Neural progenitor cell (in vitro differentiated cells): ENCODE measurements around the gene CCDC93.

Experiments used
- EZH2 ChIP-seq: fragments of 200-600 bp; sonication (generic); IDR thresholded peaks from 2 replicates; pipeline ENCODE4 v1.6.1; 2017; ENCODE audit warnings: antibody characterized with exemption, mild to moderate bottlenecking, moderate library complexity
- EZH2phosphoT487 ChIP-seq: fragments of 200-600 bp; sonication (generic); IDR thresholded peaks from 2 replicates; pipeline ENCODE4 v1.6.1; 2017; ENCODE audit warnings: antibody characterized with exemption
- TF ChIP-seq, protein P1 (sequence below): fragments of 200-600 bp; sonication (generic); IDR thresholded peaks from 2 replicates; pipeline ENCODE4 v1.5.1; 2017; ENCODE audit warnings: antibody characterized with exemption, mild to moderate bottlenecking

DNA sequence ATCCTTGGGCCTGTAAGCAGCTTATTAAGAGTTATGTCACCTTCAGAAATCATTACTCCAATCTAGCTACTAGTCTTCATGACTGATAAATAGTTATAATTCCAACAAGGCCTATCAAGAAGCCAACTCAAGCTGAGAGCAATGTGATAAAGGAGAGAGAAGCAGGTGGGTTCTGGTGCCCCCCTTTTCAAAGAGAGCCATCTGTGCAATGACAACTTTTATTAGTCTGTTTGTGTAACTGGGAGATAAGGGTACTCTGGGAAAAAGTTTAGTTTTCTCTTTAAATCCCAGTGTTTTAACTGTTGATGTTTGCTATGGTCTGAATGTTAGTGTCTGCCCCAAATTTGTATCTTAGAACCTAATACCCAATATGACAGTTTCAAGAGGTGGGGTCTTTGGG lies 60.6 kb downstream of the CCDC93 start:
- TF ChIP-seq, protein P1, sequence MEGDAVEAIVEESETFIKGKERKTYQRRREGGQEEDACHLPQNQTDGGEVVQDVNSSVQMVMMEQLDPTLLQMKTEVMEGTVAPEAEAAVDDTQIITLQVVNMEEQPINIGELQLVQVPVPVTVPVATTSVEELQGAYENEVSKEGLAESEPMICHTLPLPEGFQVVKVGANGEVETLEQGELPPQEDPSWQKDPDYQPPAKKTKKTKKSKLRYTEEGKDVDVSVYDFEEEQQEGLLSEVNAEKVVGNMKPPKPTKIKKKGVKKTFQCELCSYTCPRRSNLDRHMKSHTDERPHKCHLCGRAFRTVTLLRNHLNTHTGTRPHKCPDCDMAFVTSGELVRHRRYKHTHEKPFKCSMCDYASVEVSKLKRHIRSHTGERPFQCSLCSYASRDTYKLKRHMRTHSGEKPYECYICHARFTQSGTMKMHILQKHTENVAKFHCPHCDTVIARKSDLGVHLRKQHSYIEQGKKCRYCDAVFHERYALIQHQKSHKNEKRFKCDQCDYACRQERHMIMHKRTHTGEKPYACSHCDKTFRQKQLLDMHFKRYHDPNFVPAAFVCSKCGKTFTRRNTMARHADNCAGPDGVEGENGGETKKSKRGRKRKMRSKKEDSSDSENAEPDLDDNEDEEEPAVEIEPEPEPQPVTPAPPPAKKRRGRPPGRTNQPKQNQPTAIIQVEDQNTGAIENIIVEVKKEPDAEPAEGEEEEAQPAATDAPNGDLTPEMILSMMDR: no peak
- no peak for TF ChIP-seq EZH2
- no peak for TF ChIP-seq EZH2phosphoT487
